NCI-H2171 treated with DMSO at 0.1 percent for 48 hours (cell line): ENCODE measurements around the gene INO80B.
A peak's percentile ranks its signal among the peaks of the same experiment; 100 is the strongest.
"Not testable (repeated sequence)": the region's sequence is repeated elsewhere in the genome, so short reads cannot be mapped to it uniquely, and the experiment has no call there.

Experiments
- DNase-seq: peaks from one replicate; lab custom pipeline; 2025; lab: John Stamatoyannopoulos, UW

The INO80B gene

GRCh38 chr2:74448771-74449170 is 6.1 kb upstream of the INO80B start:
- no peak for DNase-seq

- DNase-seq, result no peak
Observed at GRCh38 chr2:74450570-74451190, 4.2 kb upstream of the INO80B start.

- peak; percentile 87 for DNase-seq
Observed at GRCh38 chr2:74457129-74457548, 2.3 kb downstream of the INO80B start.

GRCh38 chr2:74457549-74458131 is 2.8 kb downstream of the INO80B start:
- DNase-seq, result peak; percentile 87

- DNase-seq, result peak; percentile 100
Observed at GRCh38 chr2:74458132-74458937, 3.4 kb downstream of the INO80B start, which contains the start of gene WBP1. TSS of gene WBP1 (plus strand) at chr2:74458438. CDS start at chr2:74458603, 165 bp downstream.

- no peak for DNase-seq
Observed at GRCh38 chr2:74458938-74459363, 4.1 kb downstream of the INO80B start.

- DNase-seq, result not testable (repeated sequence)
Observed at GRCh38 chr2:74459503-74460118, 4.7 kb downstream of the INO80B start.

- DNase-seq, result not testable (repeated sequence)
Observed at GRCh38 chr2:74460187-74460586, 5.3 kb downstream of the INO80B start.

- no peak for DNase-seq
Observed at GRCh38 chr2:74461187-74462053, 6.5 kb downstream of the INO80B start.

- no peak for DNase-seq
Observed at GRCh38 chr2:74462054-74462785, 7.3 kb downstream of the INO80B start.

- no peak for DNase-seq
Observed at GRCh38 chr2:74462786-74463105, 7.9 kb downstream of the INO80B start.

GRCh38 chr2:74464406-74464805 is 9.5 kb downstream of the INO80B start:
- no peak for DNase-seq

- DNase-seq, result not testable (repeated sequence)
Observed at GRCh38 chr2:74470742-74471141, 15.9 kb downstream of the INO80B start.

- DNase-seq, result peak; percentile 54
Observed at GRCh38 chr2:74471332-74472065, 16.6 kb downstream of the INO80B start.

- peak; percentile 93 for DNase-seq
Observed at GRCh38 chr2:74472086-74472944, 17.4 kb downstream of the INO80B start, which contains the start of gene MRPL53. TSS of gene MRPL53 (minus strand) at chr2:74472680. CDS start at chr2:74472660, 20 bp downstream.

GRCh38 chr2:74472945-74473258 is 18.0 kb downstream of the INO80B start:
- DNase-seq, result no peak

GRCh38 chr2:74474481-74474880 is 19.6 kb downstream of the INO80B start:
- DNase-seq, result no peak

- no peak for DNase-seq
Observed at GRCh38 chr2:74474899-74475298, 20.0 kb downstream of the INO80B start.

- DNase-seq, result no peak
Observed at GRCh38 chr2:74481431-74481830, 26.5 kb downstream of the INO80B start.
